Endothelial cell of umbilical vein (primary cell): ENCODE measurements around the gene DUSP6. TPM values are rescaled to one million over a fixed set of nuclear protein-coding genes. Genes with fewer than 3 reads are reported as not detected.

Source experiments
- BruUV-seq: library from RNA; stranded (reverse); fragments of 400-500 nt; replicated peaks from 2 replicates; lab custom pipeline; 2021; lab: Mats Ljungman, UMichigan
- CTCF ChIA-PET: fragments of 300-600, 350-600 bp; sonication (Branson Sonifier 250); formaldehyde crosslinking; loops from one replicate; lab custom pipeline; 2021; ENCODE audit warnings: antibody characterized with exemption, inconsistent platforms; lab: Charles Lee
- POLR2A ChIA-PET: fragments of 300-600, 350-600 bp; sonication (Branson Sonifier 250); formaldehyde crosslinking; loops from one replicate; lab custom pipeline; 2021; ENCODE audit warnings: antibody characterized with exemption, inconsistent platforms; lab: Charles Lee
- DNase-seq: peaks from one replicate; pipeline ENCODE4 v3.0.0-alpha.2; 2011; ENCODE audit warnings: low read depth, low spot score
- FAIRE-seq: peaks from 2 replicates; lab custom pipeline; 2011; peaks lifted over from hg19 to GRCh38; lab: Jason Lieb, UNC
- H2AFZ ChIP-seq: 2 replicates; pipeline ENCODE4 v1.6.0; 2012; ENCODE audit warnings: low read depth, low read length, control low read depth, inconsistent platforms
- H3K27ac ChIP-seq: 2 replicates; pipeline ENCODE4 v1.5.1; 2011; ENCODE audit warnings: low read depth, mild to moderate bottlenecking, control low read depth, low read length, moderate library complexity; ENCODE audit not compliant: insufficient read depth
- H3K27me3 ChIP-seq, 2 experiments: 2 replicates each; pipeline versions ENCODE4 v1.6.0 to v1.6.1; 2011; ENCODE audit warnings: low read length in 2 of 2, mixed read lengths in 1 of 2; ENCODE audit not compliant: control insufficient read depth in 2 of 2, insufficient read depth in 2 of 2
- H3K36me3 ChIP-seq, 2 experiments: 2 replicates in 1 of 2; 3 replicates in 1 of 2; pipeline ENCODE4 v1.5.1; 2011; ENCODE audit warnings: low read length in 2 of 2, mild to moderate bottlenecking in 1 of 2, moderate library complexity in 1 of 2; ENCODE audit not compliant: control insufficient read depth in 2 of 2, insufficient read depth in 2 of 2; ENCODE audit errors: extremely low read depth in 1 of 2
- H3K4me1 ChIP-seq: 3 replicates; pipeline ENCODE4 v1.5.1; 2011; ENCODE audit warnings: mild to moderate bottlenecking, low read length; ENCODE audit not compliant: control insufficient read depth, insufficient read depth; ENCODE audit errors: extremely low read depth
- H3K4me2 ChIP-seq: 2 replicates; pipeline ENCODE4 v1.6.1; 2011; ENCODE audit warnings: low read length, control low read depth, mixed read lengths; ENCODE audit not compliant: insufficient read depth
- H3K4me3 ChIP-seq, 3 experiments: fragments of 200-600 bp in 1 of 3; sonication (generic), shearing (Covaris generic) in 1 of 3; replicated peaks in 1 of 3; 2 replicates each; pipeline ENCODE4 v1.5.1; 2011 to 2016; ENCODE audit warnings: control low read depth in 3 of 3, low read length in 3 of 3, mild to moderate bottlenecking in 2 of 3, inconsistent platforms in 1 of 3, low read depth in 1 of 3, moderate library complexity in 1 of 3; ENCODE audit not compliant: insufficient read depth in 1 of 3
- H3K79me2 ChIP-seq: 2 replicates; pipeline ENCODE4 v1.6.0; 2012; ENCODE audit warnings: low read length, inconsistent platforms; ENCODE audit not compliant: control insufficient read depth, insufficient read depth
- H3K9ac ChIP-seq: replicated peaks from 2 replicates; pipeline ENCODE3; 2011; ENCODE audit warnings: low read length, control low read depth; ENCODE audit not compliant: insufficient read depth; ENCODE audit errors: extremely low read depth
- H3K9me1 ChIP-seq: replicated peaks from 3 replicates; pipeline ENCODE4 v1.6.0; 2011; ENCODE audit warnings: mild to moderate bottlenecking, low read length; ENCODE audit not compliant: control insufficient read depth, insufficient read depth; ENCODE audit errors: extremely low read depth
- H3K9me3 ChIP-seq: replicated peaks from 2 replicates; pipeline ENCODE4 v1.5.1; 2012; ENCODE audit warnings: low read length, inconsistent platforms; ENCODE audit not compliant: control insufficient read depth, insufficient read depth
- H4K20me1 ChIP-seq: replicated peaks from 2 replicates; pipeline ENCODE3; 2011; ENCODE audit warnings: mild to moderate bottlenecking, low read length; ENCODE audit not compliant: control insufficient read depth, insufficient read depth; ENCODE audit errors: extremely low read depth
- CTCF ChIP-seq, 2 donors: IDR thresholded peaks; 1 replicate in 1 of 2; 2 replicates in 1 of 2; pipeline ENCODE4 v1.5.1; 2011; ENCODE audit warnings: low read length in 2 of 2, mild to moderate bottlenecking in 2 of 2, moderate library complexity in 2 of 2, control low read depth in 1 of 2, inconsistent platforms in 1 of 2, low read depth in 1 of 2; ENCODE audit not compliant: insufficient read depth in 1 of 2; ENCODE audit errors: extremely low read depth in 1 of 2
- EZH2 ChIP-seq: IDR thresholded peaks from 2 replicates; pipeline ENCODE4 v1.6.1; 2012; ENCODE audit warnings: borderline replicate concordance, low read depth, mild to moderate bottlenecking, moderate library complexity, low read length, inconsistent platforms; ENCODE audit not compliant: severe bottlenecking
- GATA2 ChIP-seq: IDR thresholded peaks from 2 replicates; pipeline ENCODE4 v1.7.0; 2011; ENCODE audit warnings: low read depth, mild to moderate bottlenecking, moderate library complexity, mixed read lengths, low read length; ENCODE audit not compliant: insufficient read length, insufficient read depth
- MYC ChIP-seq: IDR thresholded peaks from one replicate; pipeline ENCODE4 v1.6.1; 2011; ENCODE audit warnings: mild to moderate bottlenecking, low read depth, low read length
- POLR2A ChIP-seq: IDR thresholded peaks from 2 replicates; pipeline ENCODE4 v1.6.1; 2012; ENCODE audit warnings: low read depth, mild to moderate bottlenecking, control low read depth, low read length
- POLR2AphosphoS5 ChIP-seq: IDR thresholded peaks from 2 replicates; pipeline ENCODE4 v1.6.1; 2012; ENCODE audit warnings: low read depth, mild to moderate bottlenecking, control low read depth, low read length, moderate library complexity; ENCODE audit not compliant: insufficient read depth
- dilution Hi-C: fragments of 300-500 bp; cut with MboI; formaldehyde crosslinking; loops from one replicate; pipeline ENCODE4 v1.15.0; 2019; ENCODE audit warnings: low sequenced_read_pairs; ENCODE audit not compliant: extremely low pct_ligation_motif_present
- intact Hi-C: fragments of 100-400 bp; cut with micrococcal nuclease; formaldehyde crosslinking; loops from one replicate; pipeline ENCODE4 v1.10.0; 2022
- polyA plus RNA-seq, 4 experiments: library from polyadenylated mRNA; depleted of rRNA in 3 of 4; stranded (reverse) in 3 of 4; unstranded in 1 of 4; fragments of >200 nt; gene quantifications; 2 replicates each; pipeline versions ENCODE4 v1.2.1 to v1.2.3, GENCODE V29; 2011 to 2012; ENCODE audit warnings: missing spikeins in 1 of 4
- total RNA-seq: library from RNA; stranded (reverse); gene quantifications from 2 replicates; pipeline ENCODE4 v1.2.3, GENCODE V29; 2021
- TF ChIP-seq, protein P1 (sequence below): IDR thresholded peaks from 2 replicates; pipeline ENCODE4 v1.6.1; 2011; ENCODE audit not compliant: insufficient read depth, insufficient read length

DUSP6 gene
- total and polyA plus RNA-seq, 2 donors (not counting 3 experiments of a cell fraction or from before 2014, with no cell fraction given), result 148 to 149 TPM

- FAIRE-seq (no peak), DNase-seq (no peak)
- POLR2A ChIA-PET, result no interaction called here
- Histone ChIP-seq H3K9me3 (no peaks in the 10 kb centered on the region), H3K79me2 (peaks cover 10% of the 10 kb centered on the region), H3K27me3 (no peaks in the 10 kb centered on the region), H3K9ac (no peak overlapping the region), H3K4me1 (peaks cover 19% of the 10 kb centered on the region), H3K4me3 (no peak overlapping the region), H3K36me3 (no peaks in the 10 kb centered on the region), H2AFZ (no peak overlapping the region), H3K27ac (no peak overlapping the region), H3K4me2 (no peak overlapping the region), H3K9me1 (no peaks in the 10 kb centered on the region), H4K20me1 (no peaks in the 10 kb centered on the region)
- peak; percentile 12 for TF ChIP-seq GATA2
- TF ChIP-seq EZH2, result no peak
- CTCF ChIA-PET, result no interaction called here
- intact Hi-C loops (no loop called here), dilution Hi-C loops (no loop called here)
- BruUV-seq, result no TSS peak
These were observed 3.9 kb upstream of the DUSP6 start for GRCh38 chr12:89356069-89356665.

DNA sequence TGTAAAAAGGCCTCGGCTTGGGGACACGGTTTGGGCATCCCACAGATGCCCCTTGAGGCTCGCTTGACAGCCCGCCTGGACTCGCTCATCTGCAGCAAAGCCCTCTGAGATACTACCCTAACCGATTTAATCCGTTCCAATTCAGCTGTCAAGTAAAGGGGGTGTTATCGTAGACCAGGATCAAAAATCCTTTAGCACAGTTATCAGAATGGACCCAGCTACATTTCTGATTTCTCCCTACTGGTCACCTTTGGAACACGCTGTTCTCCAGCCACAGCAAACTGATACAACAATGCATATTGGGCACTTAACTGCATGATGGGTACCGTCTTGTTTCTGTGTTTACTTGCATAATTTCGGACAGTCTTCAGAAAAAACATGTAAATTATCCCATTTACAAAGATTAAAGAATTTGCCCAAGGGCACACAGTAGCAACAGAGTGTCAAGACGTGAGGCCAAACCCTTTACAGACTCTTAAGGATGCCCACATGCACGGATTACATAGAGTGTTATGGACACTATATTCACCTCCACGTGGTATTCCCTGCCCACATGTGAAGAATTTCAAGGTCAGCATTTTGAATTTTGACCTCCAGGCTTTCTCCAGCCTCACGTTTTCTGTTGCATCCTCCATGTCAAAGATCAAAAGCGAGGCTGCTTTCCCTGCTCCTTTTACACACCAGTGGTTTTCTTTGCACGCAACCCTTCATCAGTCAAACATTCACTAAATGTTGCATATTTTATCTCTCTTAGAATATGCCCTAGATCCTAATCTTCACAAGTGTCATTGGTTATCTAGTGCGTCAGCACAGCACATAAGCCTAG lies 3.2 kb upstream of the DUSP6 start:
- H3K27me3 ChIP-seq, result no peaks in the 10 kb centered on the region
- no peak for FAIRE-seq
- ChIA-PET POLR2A (no interaction called here), CTCF (interaction anchor here (2.0 to 7.3 kb wide), 4 partner anchors 17 to 103 kb away, joined by 6 to 163 read pairs (median 42); no protein-coding TSS in a partner anchor)
- intact Hi-C loops, result no loop called here
- H3K9me3 ChIP-seq, result no peaks in the 10 kb centered on the region
- BruUV-seq, result no TSS peak
- H3K27ac ChIP-seq, result no peak overlapping the region
- H3K36me3 ChIP-seq, result peaks cover 2 to 3% of the 10 kb centered on the region in 2 experiments
- no peak overlapping the region for H3K4me2 ChIP-seq
- H4K20me1 ChIP-seq, result no peaks in the 10 kb centered on the region
- H3K9ac ChIP-seq, result no peak overlapping the region
- TF ChIP-seq, protein P1, sequence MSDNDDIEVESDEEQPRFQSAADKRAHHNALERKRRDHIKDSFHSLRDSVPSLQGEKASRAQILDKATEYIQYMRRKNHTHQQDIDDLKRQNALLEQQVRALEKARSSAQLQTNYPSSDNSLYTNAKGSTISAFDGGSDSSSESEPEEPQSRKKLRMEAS, result no peak
- TF ChIP-seq POLR2A, result peak; percentile 12
- TF ChIP-seq CTCF (IDR thresholded peaks at IDR 0.05; ENCODE audit: extremely low read depth in 1 of 2, insufficient read depth in 1 of 2, low read depth in 1 of 2, low read length in 2 of 2), result peak in 1 of 2 donors; percentile 5
- no peak for TF ChIP-seq POLR2AphosphoS5
- no peak for TF ChIP-seq MYC
- peaks cover 19% of the 10 kb centered on the region for H3K4me1 ChIP-seq
- no peak overlapping the region for H2AFZ ChIP-seq
- no peaks in the 10 kb centered on the region for H3K9me1 ChIP-seq
- no peak for DNase-seq
- no peak overlapping the region for H3K4me3 ChIP-seq
- H3K79me2 ChIP-seq, result peaks cover 17% of the 10 kb centered on the region
- dilution Hi-C loops, result no loop called here
